GM10266 (cell line): ENCODE measurements around the gene CIRBP.

ENCODE experiments used
- DNase-seq: peaks from one replicate; pipeline ENCODE4 v3.0.0; 2012; ENCODE audit errors: extremely low spot score
- CTCF ChIP-seq: IDR thresholded peaks from 2 replicates; pipeline ENCODE4 v1.5.1; 2012; ENCODE audit warnings: mild to moderate bottlenecking, low read depth; ENCODE audit not compliant: control insufficient read depth, insufficient read depth; ENCODE audit errors: missing control alignments

Gene CIRBP

GRCh38 chr19:1227304-1228054, 41.7 kb upstream of the CIRBP start:
- DNase-seq = no peak
- TF ChIP-seq CTCF = no peak

GRCh38 chr19:1228161-1228957, 40.8 kb upstream of the CIRBP start:
- no peak for TF ChIP-seq CTCF
- no peak for DNase-seq

- no peak for TF ChIP-seq CTCF
- no peak for DNase-seq
Observed at GRCh38 chr19:1229056-1229923, 39.8 kb upstream of the CIRBP start.

- no peak for TF ChIP-seq CTCF
- DNase-seq = no peak
Observed at GRCh38 chr19:1229924-1230782, 39.0 kb upstream of the CIRBP start.

GRCh38 chr19:1230783-1231489, 38.2 kb upstream of the CIRBP start:
- DNase-seq = no peak
- no peak for TF ChIP-seq CTCF

GRCh38 chr19:1231729-1232637, 37.1 kb upstream of the CIRBP start:
- TF ChIP-seq CTCF = no peak
- no peak for DNase-seq
